Loucy (cell line): ENCODE data around the gene KLHDC9.

ENCODE experiments used
- CTCF ChIP-seq: fragments of 200-600 bp; sonication (generic); conservative IDR thresholded peaks from 2 replicates; pipeline ENCODE4 v1.5.1; 2014; ENCODE audit warnings: mild to moderate bottlenecking, antibody characterized with exemption, low read length
- EZH2phosphoT487 ChIP-seq: fragments of 200-600 bp; IDR thresholded peaks from 2 replicates; pipeline ENCODE4 v1.6.1; 2018; ENCODE audit warnings: antibody characterized with exemption, mild to moderate bottlenecking, moderate library complexity, borderline replicate concordance

GRCh38 chr1:161131523-161132409, 33.6 kb downstream of the KLHDC9 start:
- no peak for TF ChIP-seq CTCF
- TF ChIP-seq EZH2phosphoT487 = no peak
